NB4 (cell line): ENCODE measurements around the gene FGF10.

Source experiments
- DNase-seq: peaks from one replicate; pipeline ENCODE4 v3.0.0; 2010; ENCODE audit warnings: low read depth
- H3K4me3 ChIP-seq: one replicate; pipeline ENCODE4 v1.5.1; 2011; ENCODE audit warnings: mild to moderate bottlenecking, low read depth, low read length, moderate library complexity
- MYC ChIP-seq: IDR thresholded peaks from 2 replicates; pipeline ENCODE4 v1.6.1; 2011; ENCODE audit warnings: low read depth, low read length
- POLR2A ChIP-seq: IDR thresholded peaks from 2 replicates; pipeline ENCODE4 v1.6.1; 2011; ENCODE audit warnings: mild to moderate bottlenecking; ENCODE audit not compliant: insufficient read length; ENCODE audit errors: extremely low read depth
- TF ChIP-seq, protein P1 (sequence below): IDR thresholded peaks from one replicate; pipeline ENCODE4 v1.5.1; 2012; ENCODE audit warnings: low read depth, low read length
- TF ChIP-seq, protein P2 (sequence below): IDR thresholded peaks from 2 replicates; pipeline ENCODE4 v1.6.1; 2011; ENCODE audit warnings: low read depth, low read length

Gene FGF10

DNA sequence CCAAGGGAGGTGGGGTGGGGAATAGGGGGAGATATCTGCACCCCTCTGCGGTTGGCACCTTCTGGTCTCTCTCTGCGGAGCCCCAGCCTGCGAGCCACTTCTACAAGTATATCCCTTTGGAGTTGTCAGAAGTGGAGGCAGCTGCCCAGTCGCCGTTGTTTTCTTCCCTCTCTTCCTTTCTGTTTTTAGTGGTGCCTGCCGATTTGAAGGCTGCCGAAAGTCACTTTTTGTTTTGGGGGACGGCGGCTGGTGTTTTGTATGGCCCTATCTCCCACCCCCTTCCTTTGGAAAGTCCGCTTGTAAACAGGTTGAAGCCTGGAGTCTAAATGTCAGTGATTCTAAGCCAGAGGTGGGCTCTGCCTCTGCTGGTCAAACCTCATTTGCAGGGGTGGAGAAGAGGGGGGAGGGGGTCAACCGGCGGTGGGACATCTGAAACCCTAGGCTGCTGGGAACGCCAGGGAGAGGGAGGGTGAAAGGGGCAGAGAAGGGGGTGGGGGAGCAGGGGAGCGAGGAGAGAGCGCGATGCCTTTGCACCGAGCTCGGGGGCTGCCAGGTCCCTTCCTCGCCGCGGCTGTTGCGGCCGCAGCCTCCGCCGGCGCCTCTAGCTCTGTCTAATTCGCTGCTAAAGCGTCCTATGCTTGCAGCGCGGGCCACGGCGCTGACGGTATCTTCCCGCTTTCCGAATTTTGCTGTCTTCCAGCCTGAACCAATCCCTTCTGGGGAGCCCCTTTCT is at the start of gene FGF10:
Gene FGF10, minus strand, starts transcription at position 331 of the 733 bp plus-strand sequence. CDS start 738 bp downstream, outside the sequence.
- TF ChIP-seq MYC: no peak
- TF ChIP-seq, protein P1, sequence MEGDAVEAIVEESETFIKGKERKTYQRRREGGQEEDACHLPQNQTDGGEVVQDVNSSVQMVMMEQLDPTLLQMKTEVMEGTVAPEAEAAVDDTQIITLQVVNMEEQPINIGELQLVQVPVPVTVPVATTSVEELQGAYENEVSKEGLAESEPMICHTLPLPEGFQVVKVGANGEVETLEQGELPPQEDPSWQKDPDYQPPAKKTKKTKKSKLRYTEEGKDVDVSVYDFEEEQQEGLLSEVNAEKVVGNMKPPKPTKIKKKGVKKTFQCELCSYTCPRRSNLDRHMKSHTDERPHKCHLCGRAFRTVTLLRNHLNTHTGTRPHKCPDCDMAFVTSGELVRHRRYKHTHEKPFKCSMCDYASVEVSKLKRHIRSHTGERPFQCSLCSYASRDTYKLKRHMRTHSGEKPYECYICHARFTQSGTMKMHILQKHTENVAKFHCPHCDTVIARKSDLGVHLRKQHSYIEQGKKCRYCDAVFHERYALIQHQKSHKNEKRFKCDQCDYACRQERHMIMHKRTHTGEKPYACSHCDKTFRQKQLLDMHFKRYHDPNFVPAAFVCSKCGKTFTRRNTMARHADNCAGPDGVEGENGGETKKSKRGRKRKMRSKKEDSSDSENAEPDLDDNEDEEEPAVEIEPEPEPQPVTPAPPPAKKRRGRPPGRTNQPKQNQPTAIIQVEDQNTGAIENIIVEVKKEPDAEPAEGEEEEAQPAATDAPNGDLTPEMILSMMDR: no peak
- no peak for TF ChIP-seq POLR2A
- TF ChIP-seq, protein P2, sequence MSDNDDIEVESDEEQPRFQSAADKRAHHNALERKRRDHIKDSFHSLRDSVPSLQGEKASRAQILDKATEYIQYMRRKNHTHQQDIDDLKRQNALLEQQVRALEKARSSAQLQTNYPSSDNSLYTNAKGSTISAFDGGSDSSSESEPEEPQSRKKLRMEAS: no peak
- H3K4me3 ChIP-seq: no peak within 1 kb of the TSS
- DNase-seq: no peak

DNA sequence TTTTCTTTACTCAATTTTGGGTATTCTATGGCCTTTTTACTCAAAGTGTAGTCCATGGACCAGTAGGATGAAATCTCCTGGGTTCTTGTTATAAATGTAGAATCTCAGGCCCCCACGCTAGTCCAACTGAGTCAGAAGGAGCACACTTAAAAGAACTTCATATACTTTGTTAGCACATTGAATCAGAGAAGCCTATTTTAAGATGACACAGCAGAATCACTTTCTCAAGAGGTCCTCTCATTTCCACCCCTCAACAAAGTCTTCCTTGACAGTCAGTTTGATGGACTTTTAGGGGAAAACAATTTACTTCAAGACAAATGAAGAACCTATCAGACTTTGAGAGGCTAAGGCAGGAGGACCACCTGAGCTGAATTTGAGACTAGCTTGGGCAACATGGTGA is 37.7 kb upstream of the FGF10 start:
- TF ChIP-seq, protein P1: no peak
- TF ChIP-seq, protein P2: no peak
- TF ChIP-seq POLR2A (no peak), MYC (no peak)
- no peak for DNase-seq
- no peak overlapping the region for H3K4me3 ChIP-seq

DNA sequence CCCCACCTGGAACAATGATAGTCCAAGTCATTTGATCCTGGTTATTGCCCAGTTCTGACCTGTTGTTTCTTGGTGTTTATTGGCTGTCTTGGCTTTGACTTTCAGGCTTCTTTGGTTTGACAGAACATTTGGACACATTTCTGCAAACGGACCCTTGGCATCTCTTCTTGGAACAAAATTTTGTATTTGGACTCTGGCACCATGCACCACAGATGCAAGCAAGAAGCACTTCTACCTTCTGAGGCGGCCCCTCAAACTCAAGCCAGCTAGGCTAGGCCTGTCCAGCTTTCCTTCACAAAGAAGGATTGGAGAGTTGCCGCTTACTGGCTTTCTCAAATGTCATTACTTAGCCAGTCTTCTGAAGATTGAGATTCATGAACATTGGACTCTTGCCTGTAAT is 23.1 kb upstream of the FGF10 start:
- DNase-seq: no peak
- H3K4me3 ChIP-seq: no peak overlapping the region

DNA sequence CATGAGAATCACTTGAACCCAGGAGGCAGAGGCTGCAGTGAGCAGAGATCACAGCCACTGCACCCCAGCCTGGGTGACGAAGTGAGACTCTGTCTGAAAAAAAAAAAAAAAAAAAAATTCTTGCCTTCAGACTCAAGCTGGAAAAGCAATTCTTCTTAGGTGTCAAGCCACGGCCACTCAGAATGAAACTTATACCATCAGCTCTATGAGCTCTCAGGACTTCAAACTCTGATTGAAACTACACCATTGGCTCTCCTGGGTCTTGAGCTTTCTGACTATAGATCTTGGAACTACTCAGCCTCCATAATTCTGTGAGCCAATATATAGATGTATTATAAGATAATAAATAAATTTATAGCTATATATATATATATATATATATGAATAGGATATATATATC is 12.9 kb upstream of the FGF10 start:
- TF ChIP-seq, protein P1: no peak
- TF ChIP-seq MYC: no peak
- TF ChIP-seq POLR2A: no peak
- TF ChIP-seq, protein P2: no peak
- no peak overlapping the region for H3K4me3 ChIP-seq
- no peak for DNase-seq

More for the DNA sequence above, 23.1 kb upstream of the FGF10 start:
- TF ChIP-seq, protein P1: no peak
- TF ChIP-seq, protein P2: no peak
- TF ChIP-seq MYC (no peak), POLR2A (no peak)

DNA sequence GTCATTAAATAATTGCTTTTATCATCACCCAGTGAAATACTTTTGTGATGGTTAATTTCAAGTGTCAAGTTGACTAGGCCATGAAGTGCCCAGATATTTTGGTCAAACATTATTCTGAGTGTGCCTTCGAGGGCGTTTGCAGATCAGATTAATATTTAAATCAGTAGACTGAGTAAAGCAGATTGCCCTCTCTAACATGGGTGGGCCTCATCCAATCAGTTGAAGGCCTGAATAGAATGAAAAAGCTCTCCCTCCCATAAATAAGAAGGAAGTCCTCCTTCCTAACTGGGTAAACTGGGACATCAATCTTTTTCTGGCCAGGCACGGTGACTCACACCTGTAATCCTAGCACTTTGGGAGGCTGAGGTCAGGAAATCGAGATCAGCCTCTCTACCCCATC is 12.4 kb upstream of the FGF10 start:
- DNase-seq: no peak
- TF ChIP-seq POLR2A (no peak), MYC (no peak)
- TF ChIP-seq, protein P2: no peak
- TF ChIP-seq, protein P1: no peak
- no peak overlapping the region for H3K4me3 ChIP-seq
